HG03565 (cell line): Measurements from ENCODE around the gene CALN1.

Experiments used
- ATAC-seq: cut with Tn5 transposase; IDR thresholded peaks from one replicate; pipeline ENCODE4 v1.9.1; 2021; ENCODE audit warnings: mild to moderate bottlenecking, moderate library complexity; ENCODE audit not compliant: unreplicated experiment

CALN1 gene

DNA sequence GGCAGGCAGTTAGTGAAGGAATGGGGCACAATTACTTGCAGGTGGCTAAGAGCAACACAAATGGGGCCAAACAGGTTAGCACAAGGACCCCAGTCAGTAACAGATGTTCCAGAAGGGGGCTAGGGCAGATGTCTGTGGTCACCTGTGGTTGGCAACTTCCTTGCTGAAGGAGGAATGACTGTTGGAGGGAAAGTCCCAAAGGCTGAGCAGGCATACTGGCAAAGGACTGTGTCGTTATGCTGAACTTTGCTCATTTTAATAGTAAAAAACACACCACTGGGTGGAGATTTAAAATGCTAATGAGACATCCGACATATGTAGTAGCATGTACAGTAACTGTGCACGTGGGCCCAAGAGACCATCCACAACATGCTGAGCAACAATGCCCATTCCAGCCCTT lies 511.6 kb downstream of the CALN1 start:
- ATAC-seq, result no peak

DNA sequence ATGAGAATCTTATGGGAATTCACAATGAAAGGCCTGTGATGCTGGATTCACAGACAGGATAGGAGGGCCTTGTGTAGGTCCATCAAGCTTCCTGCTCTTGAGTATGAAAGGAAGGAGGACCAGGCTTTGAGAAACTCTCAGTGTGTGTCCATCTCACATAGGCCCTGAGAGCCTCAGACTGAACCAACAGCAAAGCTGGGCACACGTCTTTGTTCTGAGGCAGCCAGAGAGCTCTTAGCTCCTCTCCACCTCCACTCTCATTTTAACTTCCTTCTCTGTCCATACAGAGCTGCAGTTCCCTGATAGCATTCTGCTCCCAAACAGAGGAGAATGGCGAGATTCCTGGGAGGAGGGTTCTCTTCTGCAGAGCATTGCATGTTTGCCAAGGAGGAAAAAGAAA lies 515.6 kb downstream of the CALN1 start:
- ATAC-seq, result no peak

DNA sequence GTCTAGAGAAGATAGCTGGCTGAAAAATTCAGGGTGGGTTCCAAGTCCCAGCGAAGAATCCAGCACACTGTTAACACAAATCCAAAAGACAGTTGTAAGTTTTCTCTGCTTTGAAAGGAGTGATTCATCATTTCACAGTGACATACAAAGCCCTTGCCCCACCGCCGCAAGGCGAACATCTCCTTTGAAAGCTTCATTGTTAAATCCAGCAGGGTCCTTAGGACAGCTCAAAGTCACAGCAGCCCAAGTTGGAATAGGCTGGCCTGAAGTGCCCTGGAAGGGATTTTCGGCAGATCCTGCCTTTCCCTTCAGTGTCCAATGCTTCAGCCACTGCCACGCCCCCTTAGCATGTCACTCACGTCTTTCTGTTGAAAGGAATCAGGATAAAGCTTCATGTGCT lies 526.1 kb downstream of the CALN1 start:
- ATAC-seq, result no peak

DNA sequence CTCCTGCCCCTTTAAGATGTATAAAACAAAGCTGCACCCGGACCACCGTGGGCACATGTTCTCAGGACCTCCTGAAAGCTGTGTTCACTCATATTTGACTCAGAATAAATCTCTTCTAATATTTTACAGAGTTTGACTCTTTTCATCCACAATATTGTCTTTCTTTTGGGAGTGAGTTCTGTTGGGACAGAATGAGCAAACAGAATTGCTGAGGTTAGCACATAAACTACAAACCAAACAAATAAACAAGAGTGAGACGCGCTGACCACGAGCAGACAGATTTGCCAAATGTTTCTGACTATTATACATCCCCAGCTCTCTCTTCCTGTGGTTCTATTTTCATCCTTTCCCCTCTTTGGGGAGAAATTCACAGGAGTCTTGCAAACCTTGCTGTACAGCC lies 526.7 kb downstream of the CALN1 start:
- ATAC-seq, result no peak

DNA sequence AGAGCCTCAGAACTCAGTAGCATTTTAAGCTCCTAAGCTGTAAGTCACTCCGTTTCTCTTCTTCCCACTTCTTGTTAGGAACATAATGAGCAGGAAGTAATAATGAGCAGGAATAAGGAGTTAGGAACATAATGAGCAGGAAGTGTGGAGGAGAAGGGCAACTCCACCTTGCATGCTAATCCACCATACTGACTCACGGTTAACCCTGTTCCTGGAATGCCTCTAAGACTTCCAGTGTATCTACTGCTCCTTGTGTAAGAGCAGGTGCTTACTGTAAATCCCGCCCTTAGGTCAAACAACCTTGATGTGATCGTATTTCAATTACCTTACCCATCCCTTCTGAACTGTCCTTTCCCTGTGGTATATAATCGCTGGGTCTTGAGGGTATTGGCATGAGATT lies 528.7 kb downstream of the CALN1 start:
- no peak for ATAC-seq

DNA sequence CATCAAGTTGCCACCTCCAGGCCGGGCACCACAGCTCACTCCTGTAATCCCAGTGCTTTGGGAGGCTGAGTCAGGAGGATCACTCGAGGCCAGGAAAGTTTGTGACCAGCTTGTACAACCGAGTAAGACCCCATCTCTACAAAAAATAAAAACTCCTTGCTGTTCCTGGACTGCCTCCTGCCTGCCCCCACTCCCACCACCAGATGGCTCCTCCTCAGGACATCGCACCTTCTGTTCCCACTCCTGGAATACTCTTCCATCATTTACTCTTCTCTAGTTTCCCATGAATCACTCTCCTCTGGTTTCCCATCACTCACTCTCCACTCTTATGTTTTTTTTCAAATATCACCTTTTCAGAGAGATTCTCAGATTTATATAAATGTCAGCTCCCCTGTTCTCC lies 540.7 kb downstream of the CALN1 start:
- no peak for ATAC-seq

DNA sequence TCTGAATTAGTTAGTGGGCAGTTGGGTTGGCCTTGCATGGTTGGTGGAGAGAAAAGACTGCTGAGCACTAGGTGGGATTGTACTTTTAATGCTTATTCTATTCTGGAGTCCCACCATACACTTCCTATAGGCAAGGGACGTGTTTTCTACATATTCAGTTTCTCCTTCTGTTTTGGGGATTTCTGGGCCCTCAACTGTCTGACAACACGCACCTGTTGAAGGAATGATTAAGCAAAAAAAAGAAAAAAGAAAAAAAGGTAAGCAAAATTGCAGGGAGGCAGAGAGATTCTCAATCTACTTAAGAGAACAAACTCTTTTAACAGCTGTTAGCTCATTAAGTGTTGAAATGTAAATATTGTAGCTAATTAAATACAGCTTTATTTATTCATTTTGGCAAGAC lies 541.3 kb downstream of the CALN1 start:
- no peak for ATAC-seq

DNA sequence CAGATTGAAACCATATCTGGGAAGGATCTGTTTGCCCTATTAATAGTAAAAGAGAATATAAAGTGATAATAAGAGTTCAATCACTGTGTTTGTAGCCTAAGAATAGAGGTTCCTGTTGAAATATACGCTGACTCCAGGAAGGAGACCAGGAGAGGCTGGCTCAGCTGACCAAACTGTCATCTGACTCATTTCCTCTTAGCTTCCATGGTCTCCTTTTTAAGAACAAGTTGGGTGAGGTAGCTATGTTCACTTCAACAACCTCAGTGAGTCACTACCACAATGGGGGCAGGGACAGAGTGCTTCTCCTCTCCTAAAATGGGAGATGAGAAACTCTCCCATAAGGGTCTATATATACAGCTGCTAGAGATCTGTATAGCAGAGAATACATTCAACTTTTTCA lies 543.3 kb downstream of the CALN1 start:
- ATAC-seq, result no peak

DNA sequence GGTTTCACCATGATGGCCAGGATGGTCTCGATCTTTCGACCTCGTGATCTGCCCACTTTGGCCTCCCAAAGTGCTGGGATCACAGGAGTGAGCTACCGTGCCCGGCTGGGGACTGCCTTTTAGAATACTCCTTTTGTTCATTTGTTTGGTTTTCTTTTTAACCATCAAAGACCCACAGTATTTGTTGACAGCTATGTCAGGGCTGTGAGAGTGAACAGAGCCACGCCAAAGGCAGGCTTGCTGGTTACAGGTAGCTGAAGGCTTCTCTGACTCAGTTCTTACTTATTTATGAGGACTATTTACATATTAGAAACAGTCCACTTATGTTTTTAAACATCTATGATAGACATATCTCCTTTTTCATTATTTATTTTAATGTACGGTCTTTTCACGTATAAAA lies 544.5 kb downstream of the CALN1 start:
- ATAC-seq, result no peak

DNA sequence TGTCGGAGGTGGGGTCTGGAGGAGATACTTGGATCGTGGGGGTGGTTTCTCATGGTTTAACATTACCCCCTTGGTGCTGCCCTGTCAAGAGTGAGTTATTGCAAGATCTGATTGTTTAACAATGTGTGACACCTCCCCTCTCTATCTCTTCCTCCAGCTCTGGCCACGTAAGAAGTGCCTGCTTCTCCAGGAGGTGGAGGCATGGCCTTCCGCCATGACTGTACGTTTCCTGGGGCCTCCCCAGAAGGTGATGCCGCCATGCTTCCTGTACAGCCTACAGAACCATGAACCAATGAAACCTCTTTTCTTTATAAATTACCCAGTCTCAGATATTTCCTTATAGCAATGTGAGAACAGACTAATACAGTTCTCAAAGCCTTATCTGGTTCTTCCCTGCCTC lies 547.0 kb downstream of the CALN1 start:
- ATAC-seq, result no peak

DNA sequence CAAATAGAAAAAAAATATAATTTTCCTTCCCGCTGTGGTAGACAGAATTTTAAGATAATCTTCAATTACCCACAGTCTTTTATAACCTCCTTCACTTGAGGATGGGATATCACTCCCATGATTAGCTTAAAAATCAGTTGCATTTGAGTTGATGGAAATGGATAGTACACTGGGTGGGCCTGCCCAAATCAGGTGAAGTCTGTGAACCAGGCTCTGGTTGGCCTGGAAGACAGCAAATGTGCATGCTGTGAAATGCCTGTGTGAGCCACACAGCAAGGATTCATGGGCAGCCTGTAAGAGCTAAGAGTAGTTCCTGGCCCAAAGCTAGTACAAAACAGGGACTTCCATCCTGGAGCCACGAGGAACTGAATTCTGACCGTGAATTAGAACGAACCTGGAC lies 548.0 kb downstream of the CALN1 start:
- no peak for ATAC-seq

DNA sequence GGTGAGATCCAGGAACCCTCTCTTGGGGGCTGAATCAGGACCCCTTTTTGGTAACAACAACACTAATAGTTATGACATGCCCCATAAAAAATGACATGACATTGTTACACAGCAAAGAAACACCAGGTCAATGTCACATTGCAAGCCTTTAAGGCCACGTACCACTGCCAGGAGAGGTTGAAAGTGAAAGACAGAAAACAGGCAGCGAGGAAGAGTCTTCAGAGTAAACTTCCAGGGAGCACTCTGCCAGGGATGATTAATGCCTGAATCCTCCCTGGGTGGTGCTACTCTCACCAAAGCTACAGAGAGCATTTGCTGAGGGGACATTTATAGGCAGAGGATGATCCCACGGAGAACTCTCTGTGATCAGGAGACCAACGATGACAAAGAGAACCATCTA lies 551.6 kb downstream of the CALN1 start:
- no peak for ATAC-seq

DNA sequence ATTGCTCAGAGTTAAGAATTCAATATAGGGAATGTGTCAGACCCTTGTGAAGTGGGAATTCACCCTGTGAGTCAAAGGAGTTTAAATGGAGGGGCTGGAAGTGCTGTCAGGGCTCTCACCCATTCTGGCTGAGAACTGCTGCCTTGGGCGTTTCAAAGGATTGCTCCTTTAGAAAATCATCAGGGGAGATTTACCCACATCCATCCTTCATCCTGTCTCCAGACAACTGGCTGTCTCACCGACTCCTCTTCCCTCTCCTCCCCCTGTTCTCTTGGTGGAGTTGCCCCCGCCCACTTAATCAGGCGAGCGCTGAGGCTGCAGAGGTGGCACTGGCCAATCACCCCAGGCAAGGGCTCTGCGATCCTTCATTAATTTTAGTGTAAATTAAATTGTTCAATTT lies 554.8 kb downstream of the CALN1 start:
- no peak for ATAC-seq

DNA sequence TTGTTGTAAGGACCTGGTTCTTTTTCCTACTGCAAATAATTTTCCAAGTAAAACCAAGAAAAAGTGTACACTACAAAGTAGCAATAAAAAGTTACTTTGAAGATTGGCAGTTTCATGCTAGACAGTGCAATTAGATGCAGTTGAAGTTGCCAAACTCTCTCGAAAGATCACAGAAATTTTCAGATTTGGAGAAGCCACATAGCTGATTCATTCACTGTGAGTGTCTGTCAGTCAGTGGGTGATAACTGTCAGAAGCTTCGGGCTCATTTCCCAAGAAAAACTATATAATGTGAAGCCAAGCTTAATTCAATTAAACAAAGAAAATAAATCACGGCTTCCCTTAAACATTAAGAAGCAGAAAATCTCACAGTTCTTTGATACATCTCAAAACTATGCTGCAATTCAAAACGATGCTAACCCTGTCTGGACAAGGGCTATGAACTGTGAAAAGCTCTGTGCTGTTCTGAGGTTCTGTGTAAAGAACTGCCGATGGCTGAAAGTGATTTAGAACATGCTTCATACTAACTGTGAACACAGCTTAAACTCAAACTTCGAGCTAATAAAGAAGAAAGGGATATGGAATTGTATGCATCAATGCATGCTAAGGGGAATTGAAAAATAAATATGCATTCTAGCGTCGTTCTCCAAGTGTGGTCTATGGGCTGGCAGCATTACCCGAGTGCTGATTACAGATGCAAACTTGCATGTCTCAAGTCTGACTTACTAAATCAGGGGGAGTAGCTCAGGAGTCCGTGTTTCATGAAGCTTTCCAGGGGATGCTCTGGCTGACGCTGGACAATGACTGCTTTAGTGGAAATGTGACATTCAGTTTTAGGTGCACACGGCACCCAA lies 557.4 kb downstream of the CALN1 start:
- ATAC-seq, result no peak

DNA sequence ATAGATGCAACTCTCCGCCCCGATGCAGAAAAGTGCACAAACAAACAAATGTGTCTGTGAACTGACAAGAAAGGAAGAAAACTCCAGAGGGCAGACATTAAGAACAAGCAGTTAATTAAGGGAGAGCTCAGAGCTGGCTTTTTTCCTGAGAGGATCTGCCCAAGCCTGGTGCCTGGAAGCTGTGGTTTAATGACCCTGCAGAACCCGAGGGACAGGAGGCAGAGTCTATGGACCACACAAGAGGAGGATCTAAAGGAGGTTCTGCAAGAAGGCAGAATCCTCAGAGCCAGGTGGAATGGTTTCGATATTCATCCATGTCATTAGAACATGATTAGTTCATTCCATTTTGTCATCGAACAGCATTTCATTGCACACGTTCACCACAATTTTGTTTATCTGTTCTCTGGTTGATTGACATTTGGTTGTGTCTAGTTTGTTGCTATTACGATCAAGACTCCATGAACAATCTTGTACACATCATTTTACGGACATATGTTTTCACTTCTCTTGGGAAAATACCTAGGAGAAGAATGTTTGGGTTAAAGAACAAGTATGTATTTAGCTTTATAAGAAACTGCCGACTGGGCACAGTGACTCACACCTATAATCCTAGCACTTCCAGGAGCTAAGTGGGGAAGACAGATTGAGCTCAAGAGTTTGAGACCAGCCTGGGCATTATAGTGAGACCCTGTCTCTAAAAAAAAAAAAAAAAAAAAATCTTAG lies 560.2 kb downstream of the CALN1 start:
- ATAC-seq, result no peak

DNA sequence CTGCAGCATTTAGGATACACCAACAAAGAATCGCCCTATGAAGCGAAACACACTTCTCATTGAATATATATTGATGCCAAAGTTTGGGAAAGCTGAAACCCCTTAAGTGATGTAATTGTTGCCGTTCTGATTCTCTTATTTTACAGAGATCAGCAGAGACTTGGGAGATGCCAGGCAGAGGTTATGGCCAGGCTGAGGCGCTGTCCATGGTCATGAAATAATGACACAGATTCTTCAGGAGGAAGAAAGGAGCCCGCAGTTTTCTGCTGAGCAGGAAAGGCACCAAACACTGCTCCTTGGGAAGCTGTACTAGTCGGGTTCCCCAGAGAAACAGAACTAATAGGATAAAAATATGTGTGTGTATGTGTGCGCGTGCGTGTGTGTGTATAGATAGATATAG lies 566.0 kb downstream of the CALN1 start:
- ATAC-seq, result no peak

DNA sequence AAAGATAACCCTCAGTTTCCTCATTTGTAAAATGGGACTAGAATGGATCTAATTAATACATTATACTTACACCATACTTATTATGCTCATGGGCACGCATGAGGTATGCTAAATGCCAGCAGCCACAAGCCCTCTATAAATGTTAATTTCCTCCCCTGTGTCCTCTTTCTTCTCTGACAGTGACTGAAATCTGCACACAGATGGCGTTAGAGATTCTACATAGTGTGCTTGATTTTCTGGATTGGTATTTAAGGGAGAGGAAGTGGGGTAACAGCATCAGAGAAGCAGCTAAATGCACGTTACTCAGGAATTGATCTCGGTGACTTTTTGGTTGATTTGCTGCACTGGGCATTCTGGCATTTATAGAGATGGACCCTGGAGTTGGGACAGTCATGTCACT lies 568.5 kb downstream of the CALN1 start:
- ATAC-seq, result no peak

DNA sequence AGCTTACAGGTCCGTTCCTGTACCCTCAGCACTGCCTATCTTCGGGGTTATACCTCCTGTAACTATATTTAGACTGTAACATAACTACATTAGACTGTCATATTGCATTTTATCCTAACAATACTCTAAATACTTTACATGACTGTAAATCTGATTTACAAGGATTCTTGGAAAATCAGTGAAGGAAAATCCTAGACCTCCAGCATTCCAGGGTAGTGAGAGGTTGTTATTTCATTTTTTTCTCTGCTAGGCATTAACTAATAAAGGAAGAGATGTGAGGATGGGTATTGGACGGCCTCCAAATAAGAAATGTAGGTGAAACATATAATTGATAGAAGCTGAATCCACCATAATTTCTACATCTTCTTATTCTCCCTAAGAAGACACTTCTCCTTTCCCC lies 569.4 kb downstream of the CALN1 start:
- ATAC-seq, result no peak

DNA sequence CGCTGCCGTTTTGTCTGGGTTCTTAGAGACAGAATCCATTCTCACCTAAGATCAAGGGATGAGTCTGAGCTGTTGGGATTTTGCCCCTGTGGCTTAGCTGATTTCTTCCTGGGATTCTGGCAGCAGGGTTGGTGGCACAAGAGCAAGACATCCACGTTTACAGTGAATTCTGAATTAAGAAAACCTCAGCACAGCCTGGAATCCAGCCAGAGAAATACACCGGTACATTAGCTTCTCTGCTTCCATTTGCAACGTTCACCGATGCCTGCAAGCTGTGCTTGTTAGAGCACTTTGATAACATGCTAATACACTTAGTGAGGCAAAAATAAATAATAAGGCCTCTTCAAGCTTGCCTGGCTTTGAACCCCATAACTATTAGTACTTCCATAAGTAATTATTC lies 569.8 kb downstream of the CALN1 start:
- ATAC-seq, result no peak

DNA sequence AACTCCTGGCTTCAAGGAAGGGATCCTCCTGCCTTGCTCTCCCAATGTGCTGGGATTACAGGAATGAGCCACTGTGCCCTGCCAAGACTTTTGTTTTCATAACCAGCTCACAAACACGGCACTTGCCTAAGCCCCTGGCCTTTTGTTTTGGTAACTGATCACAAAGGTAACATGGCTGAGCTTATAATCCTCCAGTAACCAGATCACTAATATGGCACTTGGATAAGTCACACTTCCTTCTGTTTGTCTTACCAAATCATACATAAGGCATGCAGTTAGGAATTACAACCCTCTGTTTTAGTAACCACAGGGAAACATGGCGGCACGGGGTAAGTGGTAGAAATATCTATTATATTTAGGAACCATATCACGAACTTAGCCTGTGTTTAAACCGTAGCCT lies 577.1 kb downstream of the CALN1 start:
- no peak for ATAC-seq

DNA sequence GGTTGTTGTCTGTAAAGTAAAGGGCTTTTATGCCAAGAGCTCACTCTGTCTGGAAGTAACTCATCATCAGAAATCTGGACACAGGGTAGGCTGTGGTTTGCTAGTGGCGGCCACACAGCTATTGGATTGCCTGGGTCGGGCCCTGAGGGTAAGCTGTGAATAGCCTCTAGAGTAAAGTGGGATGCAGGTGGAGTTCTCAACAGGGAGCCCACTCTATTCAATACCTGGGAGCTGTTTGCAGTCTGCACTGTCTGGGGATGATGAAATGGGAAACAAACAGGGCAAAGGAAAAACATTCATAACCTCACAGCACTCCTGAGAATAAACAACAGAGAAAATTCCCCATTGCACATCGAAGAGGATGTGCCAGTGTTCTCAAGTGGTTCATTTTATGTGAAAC lies 582.6 kb downstream of the CALN1 start:
- ATAC-seq, result no peak

DNA sequence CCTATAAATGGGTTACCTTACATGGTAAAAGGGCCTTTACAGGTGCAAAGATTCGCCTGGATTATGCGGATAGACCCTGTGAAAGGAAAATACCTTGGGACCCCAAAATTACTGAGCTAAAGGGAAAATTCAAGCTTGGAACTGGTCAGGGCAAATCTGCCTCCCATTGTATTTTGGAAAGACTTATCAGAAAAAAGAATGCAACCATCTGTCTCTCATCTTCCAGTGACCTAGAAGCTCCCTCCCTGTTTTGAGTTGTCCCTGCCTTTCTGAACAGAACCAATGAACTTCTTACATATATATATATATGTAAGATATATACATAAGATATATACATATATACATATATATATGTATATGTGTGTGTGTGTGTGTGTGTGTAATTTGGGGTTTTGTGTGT lies 583.8 kb downstream of the CALN1 start:
- ATAC-seq, result no peak

DNA sequence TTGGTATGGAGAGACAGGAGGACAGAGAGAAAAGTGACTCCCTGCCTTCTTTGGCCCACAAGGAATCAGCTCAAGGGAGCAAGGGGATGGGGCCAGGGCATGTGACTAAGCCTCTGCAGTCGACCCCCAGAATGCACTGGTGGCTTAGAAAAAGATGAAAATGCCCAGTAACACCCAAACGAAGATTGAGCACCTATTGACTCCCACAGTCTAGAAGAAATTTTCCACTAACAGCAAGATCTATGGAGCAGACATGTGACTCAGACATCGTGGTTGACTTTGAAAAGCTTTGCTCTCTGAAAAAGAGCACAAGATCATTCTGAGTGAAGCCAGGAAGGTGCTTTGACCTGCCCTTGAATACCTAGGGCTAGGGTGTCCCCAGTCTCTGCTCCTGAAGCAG lies 586.0 kb downstream of the CALN1 start:
- no peak for ATAC-seq
